Stimulated activated CD4-positive, alpha-beta T cell treated with anti-CD3 and anti-CD28 coated beads, TNF-alpha, amount 100 ng/mL, for 4 hours (primary cell): ENCODE measurements around the gene CDC42BPA.

Experiments
- DNase-seq, 3 experiments: peaks; one replicate each; pipeline ENCODE4 v3.0.0-alpha.2; 2020; ENCODE audit warnings: low read depth in 3 of 3

Gene CDC42BPA

GRCh38 chr1:226980565-226981385, 337.5 kb downstream of the CDC42BPA start:
- no peak for DNase-seq

- no peak for DNase-seq
Measured at GRCh38 chr1:226980122-226980560, 338.2 kb downstream of the CDC42BPA start.

GRCh38 chr1:226979517-226980121, 338.7 kb downstream of the CDC42BPA start:
- DNase-seq: no peak

GRCh38 chr1:226979115-226979516, 339.2 kb downstream of the CDC42BPA start:
- DNase-seq: no peak

GRCh38 chr1:226978432-226979114, 339.7 kb downstream of the CDC42BPA start:
- DNase-seq: no peak

GRCh38 chr1:226977643-226978431, 340.5 kb downstream of the CDC42BPA start:
- no peak for DNase-seq

- no peak for DNase-seq
Measured at GRCh38 chr1:226976978-226977642, 341.2 kb downstream of the CDC42BPA start.

GRCh38 chr1:226976276-226976977, 341.9 kb downstream of the CDC42BPA start:
- no peak for DNase-seq

GRCh38 chr1:226975259-226976250, 342.7 kb downstream of the CDC42BPA start:
- no peak for DNase-seq

GRCh38 chr1:226974544-226975258, 343.6 kb downstream of the CDC42BPA start:
- DNase-seq: no peak

- no peak for DNase-seq
Measured at GRCh38 chr1:226973898-226974543, 344.3 kb downstream of the CDC42BPA start.

GRCh38 chr1:226973371-226973897, 344.9 kb downstream of the CDC42BPA start:
- no peak for DNase-seq

- DNase-seq: no peak
Measured at GRCh38 chr1:226972931-226973330, 345.4 kb downstream of the CDC42BPA start.

- no peak for DNase-seq
Measured at GRCh38 chr1:226971765-226972164, 346.5 kb downstream of the CDC42BPA start.

GRCh38 chr1:226967665-226968064, 350.6 kb downstream of the CDC42BPA start:
- no peak for DNase-seq

GRCh38 chr1:226966683-226967082, 351.6 kb downstream of the CDC42BPA start:
- DNase-seq: no peak

- no peak for DNase-seq
Measured at GRCh38 chr1:226965581-226966440, 352.5 kb downstream of the CDC42BPA start.
